Suprapubic skin (tissue), 4 donors: ENCODE results near the gene COL17A1.

Source experiments
- CTCF ChIP-seq, 2 donors: fragments of 200-600 bp in 1 of 2; fragments of 450-650 bp in 1 of 2; sonication (generic) in 1 of 2; IDR thresholded peaks; one replicate each; pipeline ENCODE4 v1.5.1; 2016 to 2019; ENCODE audit warnings: antibody characterized with exemption in 2 of 2, mild to moderate bottlenecking in 1 of 2, moderate library complexity in 1 of 2
- EP300 ChIP-seq: sonication (generic); formaldehyde crosslinking; IDR thresholded peaks from one replicate; pipeline ENCODE4 v1.6.1; 2017; ENCODE audit warnings: antibody characterized with exemption
- POLR2A ChIP-seq, 2 donors: fragments of 450-650 bp; IDR thresholded peaks; one replicate each; pipeline ENCODE4 v1.6.1; 2017; ENCODE audit warnings: antibody characterized with exemption in 2 of 2, mild to moderate bottlenecking in 2 of 2, moderate library complexity in 2 of 2
- POLR2AphosphoS5 ChIP-seq, 3 donors: sonication (generic); formaldehyde crosslinking; IDR thresholded peaks; one replicate each; pipeline ENCODE4 v1.6.1; 2017; ENCODE audit warnings: antibody characterized with exemption in 3 of 3

GRCh38 chr10:104117839-104118323 lies 32.2 kb upstream of the COL17A1 start:
- no peak for TF ChIP-seq POLR2A (IDR thresholded peaks at IDR 0.05)
- no peak for TF ChIP-seq CTCF (IDR thresholded peaks at IDR 0.05)
- TF ChIP-seq POLR2AphosphoS5 (IDR thresholded peaks at IDR 0.05), result no peak
- no peak for TF ChIP-seq EP300
